PC-9 (cell line): ENCODE measurements around the gene LRFN4. TPM values are rescaled to one million over a fixed set of nuclear protein-coding genes. Genes with fewer than 3 reads are reported as not detected.

ENCODE experiments used
- BruUV-seq: library from RNA; stranded (reverse); fragments of 400-500 nt; replicated peaks from 2 replicates; lab custom pipeline; 2021; lab: Mats Ljungman, UMichigan
- CTCF ChIA-PET: fragments of 300-600 bp; sonication (Branson Sonifier 250); formaldehyde crosslinking; loops from one replicate; lab custom pipeline; 2022; ENCODE audit warnings: antibody characterized with exemption; lab: Charles Lee
- POLR2A ChIA-PET: fragments of 300-600 bp; sonication (Branson Sonifier 250); formaldehyde crosslinking; loops from one replicate; lab custom pipeline; 2022; ENCODE audit warnings: antibody characterized with exemption; ENCODE audit not compliant: unreplicated experiment; lab: Charles Lee
- DNase-seq, 2 experiments: peaks; one replicate each; pipeline versions ENCODE4 v3.0.0 to v3.0.0-alpha.2; 2015 to 2022; ENCODE audit warnings: mixed read lengths in 1 of 2
- H2AFZ ChIP-seq: fragments of 200-600 bp; sonication (generic); 2 replicates; pipeline ENCODE4 v1.8.1; 2017; ENCODE audit warnings: antibody characterized with exemption
- H3F3A ChIP-seq: fragments of 200-600 bp; sonication (generic); 2 replicates; pipeline ENCODE4 v1.8.1; 2017; ENCODE audit warnings: antibody characterized with exemption, mild to moderate bottlenecking, low read depth; ENCODE audit not compliant: insufficient read depth
- H3K27ac ChIP-seq: fragments of 200-600 bp; sonication (generic); 2 replicates; pipeline ENCODE4 v1.6.1; 2016; ENCODE audit warnings: mixed run types
- H3K27me3 ChIP-seq: fragments of 200-600 bp; sonication (generic); 2 replicates; pipeline ENCODE4 v1.6.1; 2016; ENCODE audit warnings: low read depth, mixed run types; ENCODE audit not compliant: insufficient read depth
- H3K36me3 ChIP-seq: fragments of 200-600 bp; sonication (generic); 2 replicates; pipeline ENCODE4 v1.6.1; 2016; ENCODE audit warnings: low read depth, mixed run types
- H3K4me1 ChIP-seq: fragments of 200-600 bp; sonication (generic); replicated peaks from 2 replicates; pipeline ENCODE4 v1.6.1; 2016; ENCODE audit warnings: mixed run types; ENCODE audit not compliant: insufficient read depth
- H3K4me2 ChIP-seq: fragments of 200-600 bp; sonication (generic); 2 replicates; pipeline ENCODE4 v1.6.1; 2017; ENCODE audit warnings: mixed run types
- H3K4me3 ChIP-seq: fragments of 200-600 bp; sonication (generic); 2 replicates; pipeline ENCODE4 v1.6.1; 2016; ENCODE audit warnings: mixed run types
- H3K79me2 ChIP-seq: fragments of 200-600 bp; sonication (generic); 2 replicates; pipeline ENCODE4 v1.6.1; 2017; ENCODE audit warnings: low read depth, mixed run types
- H3K9me2 ChIP-seq: fragments of 200-600 bp; sonication (generic); 2 replicates; pipeline ENCODE4 v1.8.1; 2017; ENCODE audit warnings: mild to moderate bottlenecking; ENCODE audit not compliant: insufficient read depth
- H3K9me3 ChIP-seq: fragments of 200-600 bp; sonication (generic); 2 replicates; pipeline ENCODE4 v1.8.1; 2016; ENCODE audit warnings: low read depth; ENCODE audit not compliant: insufficient read depth
- H4K20me1 ChIP-seq: fragments of 200-600 bp; sonication (generic); 2 replicates; pipeline ENCODE4 v1.8.1; 2017; ENCODE audit not compliant: insufficient read depth
- CTCF ChIP-seq: fragments of 200-600 bp; sonication (generic); conservative IDR thresholded peaks from 2 replicates; pipeline ENCODE4 v1.6.1; 2017; ENCODE audit warnings: mixed run types, antibody characterized with exemption, mild to moderate bottlenecking, moderate library complexity
- EZH2 ChIP-seq: fragments of 200-600 bp; sonication (generic); IDR thresholded peaks from 2 replicates; pipeline ENCODE4 v1.8.0; 2017; ENCODE audit warnings: antibody characterized with exemption, low read depth
- intact Hi-C: fragments of 100-400 bp; cut with micrococcal nuclease; formaldehyde crosslinking; loops from one replicate; pipeline ENCODE4 v1.10.0; 2022; ENCODE audit not compliant: unreplicated experiment
- total RNA-seq: library from RNA; stranded (reverse); gene quantifications from 2 replicates; pipeline ENCODE4 v1.2.3, GENCODE V29; 2021

Gene LRFN4
- total RNA-seq, 1 experiment from 2014 or later = 13.8 TPM

- DNase-seq = no peak
- H2AFZ ChIP-seq = no peak overlapping the region
- CTCF ChIA-PET = no interaction called here
- H3K79me2 ChIP-seq = no peaks in the 10 kb centered on the region
- H3K9me2 ChIP-seq = no peaks in the 10 kb centered on the region
- no TSS peak for BruUV-seq
- H3K9me3 ChIP-seq = no peaks in the 10 kb centered on the region
- intact Hi-C loops = loop anchor here (5.0 to 10.0 kb wide), 2 partner anchors 60 to 122 kb away; no protein-coding TSS in a partner anchor
- POLR2A ChIA-PET = interaction anchor here (0.5 to 0.7 kb wide), 2 partner anchors 8 to 68 kb away, joined by 5 read pairs; no protein-coding TSS in a partner anchor
- no peaks in the 10 kb centered on the region for H4K20me1 ChIP-seq
- H3K27me3 ChIP-seq = no peaks in the 10 kb centered on the region
- H3K4me2 ChIP-seq = peak overlapping the region; percentile 35
- H3K27ac ChIP-seq = peak overlapping the region; percentile 49; the same call in 1 of the 2 replicates
- no peak overlapping the region for H3K4me3 ChIP-seq
- H3K4me1 ChIP-seq = peaks cover 20% of the 10 kb centered on the region
- H3K36me3 ChIP-seq = no peaks in the 10 kb centered on the region
- peaks cover 11% of the 10 kb centered on the region for H3F3A ChIP-seq
- TF ChIP-seq EZH2 (no peak), CTCF (no peak)
These were observed 42.2 kb upstream of the LRFN4 start for GRCh38 chr11:66814678-66815077.

GRCh38 chr11:66815646-66816045, 41.2 kb upstream of the LRFN4 start:
- no peaks in the 10 kb centered on the region for H3K9me2 ChIP-seq
- H3K36me3 ChIP-seq = no peaks in the 10 kb centered on the region
- no peaks in the 10 kb centered on the region for H3K9me3 ChIP-seq
- no peak for TF ChIP-seq EZH2
- no peak for TF ChIP-seq CTCF
- H2AFZ ChIP-seq = no peak overlapping the region
- H3K79me2 ChIP-seq = no peaks in the 10 kb centered on the region
- H3K4me2 ChIP-seq = peak overlapping the region; percentile 35
- H3K27ac ChIP-seq = peak overlapping the region; percentile 49
- H4K20me1 ChIP-seq = no peaks in the 10 kb centered on the region
- CTCF ChIA-PET = no interaction called here
- H3K4me1 ChIP-seq = peaks cover 20% of the 10 kb centered on the region
- intact Hi-C loops = loop anchor here (5.0 to 10.0 kb wide), 2 partner anchors 61 to 123 kb away; no protein-coding TSS in a partner anchor
- POLR2A ChIA-PET = interaction anchor here (0.6 kb wide), 1 partner anchor 19 kb away, joined by 5 read pairs; no protein-coding TSS in a partner anchor
- no peak overlapping the region for H3K4me3 ChIP-seq
- BruUV-seq = no TSS peak
- H3K27me3 ChIP-seq = no peaks in the 10 kb centered on the region
- DNase-seq = peak in 1 of 2 experiments; percentile 85
- H3F3A ChIP-seq = peaks cover 11% of the 10 kb centered on the region

GRCh38 chr11:66818231-66818955, 38.5 kb upstream of the LRFN4 start:
- peaks cover 20% of the 10 kb centered on the region for H3K4me1 ChIP-seq
- H3F3A ChIP-seq = peaks cover 19% of the 10 kb centered on the region
- H3K79me2 ChIP-seq = no peaks in the 10 kb centered on the region
- POLR2A ChIA-PET = interaction anchor here (0.6 kb wide), 1 partner anchor 410 kb away, joined by 5 read pairs; no protein-coding TSS in a partner anchor
- no peak overlapping the region for H2AFZ ChIP-seq
- H3K27ac ChIP-seq = no peak overlapping the region
- no peak for TF ChIP-seq EZH2
- no peak for TF ChIP-seq CTCF
- no peaks in the 10 kb centered on the region for H3K9me3 ChIP-seq
- BruUV-seq = no TSS peak
- intact Hi-C loops = loop anchor here (5.0 to 10.0 kb wide), 2 partner anchors 64 to 126 kb away; no protein-coding TSS in a partner anchor
- H3K36me3 ChIP-seq = no peaks in the 10 kb centered on the region
- no peaks in the 10 kb centered on the region for H4K20me1 ChIP-seq
- no peak overlapping the region for H3K4me2 ChIP-seq
- H3K9me2 ChIP-seq = no peaks in the 10 kb centered on the region
- no peak overlapping the region for H3K4me3 ChIP-seq
- no peak for DNase-seq
- H3K27me3 ChIP-seq = no peaks in the 10 kb centered on the region
- CTCF ChIA-PET = interaction anchor here (0.5 to 0.7 kb wide), 3 partner anchors 64 to 168 kb away, joined by 3 to 7 read pairs (median 4); no protein-coding TSS in a partner anchor
